Measurements from ENCODE around the gene CYGB. TPM values are rescaled to one million over a fixed set of nuclear protein-coding genes. Genes with fewer than 3 reads are reported as not detected.

Gene CYGB
- total and polyA plus RNA-seq, 9 of the 15 experiments (the other 6 are each of a cell fraction or from before 2014, with no cell fraction given) = 0.08 to 0.95 (median 0.18) TPM; not detected in 5

DNA sequence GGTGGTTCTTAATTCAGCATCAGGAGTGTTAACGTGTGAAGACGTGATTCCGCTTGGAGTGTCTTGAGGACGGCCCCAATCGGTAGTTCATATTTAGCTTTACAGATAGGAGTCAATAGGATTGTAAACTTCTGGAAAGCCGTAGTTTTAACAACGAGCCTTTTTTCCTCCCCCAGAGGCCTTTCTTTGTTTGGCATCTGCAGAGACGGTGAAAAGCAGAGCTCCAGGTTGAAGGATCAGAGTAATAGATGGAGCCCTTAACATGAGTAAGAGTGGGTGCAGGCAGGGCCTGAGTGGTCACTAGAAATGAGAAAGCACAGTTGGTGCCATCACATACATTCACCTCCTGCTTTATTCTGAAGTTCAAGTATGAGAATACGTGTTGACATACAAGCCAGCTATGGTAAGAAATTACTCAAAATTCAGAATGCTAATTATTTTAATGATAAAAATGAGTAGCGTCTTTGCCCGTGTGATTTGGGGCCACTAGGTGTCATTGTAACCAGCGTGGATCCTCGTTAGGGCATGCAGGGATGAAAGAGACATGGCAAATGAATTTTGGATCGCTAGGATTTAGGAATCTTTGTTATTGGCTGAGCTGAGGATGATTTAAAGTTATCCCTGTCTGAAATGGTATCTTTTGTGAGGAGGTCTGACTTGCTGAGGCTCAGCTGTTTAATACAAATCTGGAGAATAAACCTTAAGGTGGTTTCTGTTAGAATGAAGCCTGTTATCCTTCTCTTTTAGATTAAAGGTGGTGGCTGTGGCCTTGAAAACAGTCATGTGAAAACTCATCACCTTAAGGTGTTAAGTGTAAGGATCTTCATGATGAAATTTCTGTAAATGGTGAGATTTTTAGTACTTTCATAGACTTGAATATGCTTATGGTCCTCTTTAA lies 20.9 kb upstream of the CYGB start (continued):
- TF ChIP-seq YY1 (IDR thresholded peaks at IDR 0.05; ENCODE audit: borderline replicate concordance in 1 of 3, control insufficient read depth in 1 of 3, extremely low read depth in 1 of 3, insufficient read depth in 3 of 3, insufficient read length in 1 of 3, insufficient replicate concordance in 2 of 3, low read depth in 1 of 3, low read length in 2 of 3) (no peak), SIN3A (IDR thresholded peaks at IDR 0.05; ENCODE audit: borderline replicate concordance in 2 of 2, control insufficient read depth in 1 of 2, low read depth in 2 of 2, low read length in 2 of 2) (peak in 1 of 2 experiments; percentile 7; a peak in 1 of 4 replicates), HMBOX1 (IDR thresholded peaks at IDR 0.05) (no peak), ZNF282 (CRISPR knock-in tag; IDR thresholded peaks at IDR 0.05) (no peak), FOXJ3 (CRISPR knock-in tag; IDR thresholded peaks at IDR 0.05) (no peak), NFXL1 (CRISPR knock-in tag; IDR thresholded peaks at IDR 0.05) (no peak), FOXM1 (IDR thresholded peaks at IDR 0.05; ENCODE audit: low read depth) (no peak), FOXM1 (CRISPR knock-in tag; IDR thresholded peaks at IDR 0.05; ENCODE audit: low read depth) (no peak), BRD4 (IDR thresholded peaks at IDR 0.05) (no peak; the same call in 1 of the 2 replicates), ZNF699 (CRISPR knock-in tag; IDR thresholded peaks at IDR 0.05; ENCODE audit: insufficient replicate concordance) (no peak), NR2C2 (CRISPR knock-in tag; IDR thresholded peaks at IDR 0.05) (no peak), NR2C2 (tag; IDR thresholded peaks at IDR 0.05) (no peak), POLR3G (IDR thresholded peaks at IDR 0.05; ENCODE audit: extremely low read depth, insufficient read length, insufficient replicate concordance) (no peak), PKNOX1 (IDR thresholded peaks at IDR 0.05) (no peak), CAMTA2 (CRISPR knock-in tag; conservative IDR thresholded peaks at IDR 0.05) (no peak), CEBPG (CRISPR knock-in tag; IDR thresholded peaks at IDR 0.05) (no peak), CEBPG (tag; conservative IDR thresholded peaks at IDR 0.05 in 1 of 2, IDR thresholded peaks at IDR 0.05 in 1 of 2) (no peak), ILK (tag; IDR thresholded peaks at IDR 0.05; ENCODE audit: borderline replicate concordance, low read depth) (no peak), ZNF239 (CRISPR knock-in tag; IDR thresholded peaks at IDR 0.05) (no peak), ZNF354B (CRISPR knock-in tag; IDR thresholded peaks at IDR 0.05) (no peak), HSF4 (CRISPR knock-in tag; IDR thresholded peaks at IDR 0.05; ENCODE audit: borderline replicate concordance) (no peak)
- TF ChIP-seq, protein P1, sequence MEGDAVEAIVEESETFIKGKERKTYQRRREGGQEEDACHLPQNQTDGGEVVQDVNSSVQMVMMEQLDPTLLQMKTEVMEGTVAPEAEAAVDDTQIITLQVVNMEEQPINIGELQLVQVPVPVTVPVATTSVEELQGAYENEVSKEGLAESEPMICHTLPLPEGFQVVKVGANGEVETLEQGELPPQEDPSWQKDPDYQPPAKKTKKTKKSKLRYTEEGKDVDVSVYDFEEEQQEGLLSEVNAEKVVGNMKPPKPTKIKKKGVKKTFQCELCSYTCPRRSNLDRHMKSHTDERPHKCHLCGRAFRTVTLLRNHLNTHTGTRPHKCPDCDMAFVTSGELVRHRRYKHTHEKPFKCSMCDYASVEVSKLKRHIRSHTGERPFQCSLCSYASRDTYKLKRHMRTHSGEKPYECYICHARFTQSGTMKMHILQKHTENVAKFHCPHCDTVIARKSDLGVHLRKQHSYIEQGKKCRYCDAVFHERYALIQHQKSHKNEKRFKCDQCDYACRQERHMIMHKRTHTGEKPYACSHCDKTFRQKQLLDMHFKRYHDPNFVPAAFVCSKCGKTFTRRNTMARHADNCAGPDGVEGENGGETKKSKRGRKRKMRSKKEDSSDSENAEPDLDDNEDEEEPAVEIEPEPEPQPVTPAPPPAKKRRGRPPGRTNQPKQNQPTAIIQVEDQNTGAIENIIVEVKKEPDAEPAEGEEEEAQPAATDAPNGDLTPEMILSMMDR (IDR thresholded peaks at IDR 0.05 in 2 of 3, conservative IDR thresholded peaks at IDR 0.05 in 1 of 3; ENCODE audit: insufficient read depth in 2 of 3, low read depth in 1 of 3, low read length in 3 of 3) = peak; percentile 60 to 82 (median 70)

Measured in K562 (cell line).